Cortex of kidney (tissue), 1 donor: ENCODE data around the gene CIZ1.
"Not testable (repeated sequence)": the region's sequence is repeated elsewhere in the genome, so short reads cannot be mapped to it uniquely, and the experiment has no call there.

Source experiments
- DNase-seq: peaks from one replicate; lab custom pipeline; 2025; lab: John Stamatoyannopoulos, UW

CIZ1 gene

DNA sequence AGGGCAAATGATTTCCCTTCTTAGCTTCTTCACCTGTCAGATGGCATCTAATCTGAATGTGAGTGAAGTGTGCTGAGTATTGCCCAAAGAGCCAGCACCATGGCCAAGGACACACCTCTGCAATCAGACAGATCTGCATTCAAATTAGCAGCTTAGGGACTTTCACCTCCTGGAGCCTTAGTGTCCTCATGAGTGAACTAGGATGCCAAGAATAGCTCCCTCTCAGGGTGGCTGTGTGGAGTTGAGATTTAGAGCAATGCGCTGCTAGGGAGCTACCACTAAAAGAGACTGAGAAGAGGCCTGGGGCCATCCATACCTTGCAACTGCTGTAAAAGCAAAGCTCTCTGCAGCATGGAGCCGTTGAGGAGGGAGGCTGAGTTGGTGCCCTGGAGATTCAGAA, 1.4 kb downstream of the CIZ1 start:
- DNase-seq: no peak

DNA sequence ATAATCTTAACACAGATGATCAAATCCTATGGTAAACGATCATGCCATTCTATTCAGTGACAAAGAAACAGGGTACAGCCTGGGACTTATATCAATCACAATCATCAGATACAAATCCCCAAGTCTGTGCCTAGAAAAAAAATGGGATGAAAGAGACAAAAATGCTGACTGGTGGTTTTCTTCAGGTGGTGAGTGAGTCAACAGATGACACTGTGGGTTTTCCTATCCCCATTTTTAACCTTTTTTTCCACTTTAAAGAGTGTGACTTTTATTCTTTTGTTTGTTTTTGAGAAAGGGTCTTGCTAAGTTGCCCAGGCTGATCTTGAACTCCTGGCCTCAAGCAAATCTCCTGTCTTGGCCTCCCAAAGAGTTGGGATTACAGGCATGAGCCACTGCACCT, 3.2 kb downstream of the CIZ1 start:
- DNase-seq: no peak

DNA sequence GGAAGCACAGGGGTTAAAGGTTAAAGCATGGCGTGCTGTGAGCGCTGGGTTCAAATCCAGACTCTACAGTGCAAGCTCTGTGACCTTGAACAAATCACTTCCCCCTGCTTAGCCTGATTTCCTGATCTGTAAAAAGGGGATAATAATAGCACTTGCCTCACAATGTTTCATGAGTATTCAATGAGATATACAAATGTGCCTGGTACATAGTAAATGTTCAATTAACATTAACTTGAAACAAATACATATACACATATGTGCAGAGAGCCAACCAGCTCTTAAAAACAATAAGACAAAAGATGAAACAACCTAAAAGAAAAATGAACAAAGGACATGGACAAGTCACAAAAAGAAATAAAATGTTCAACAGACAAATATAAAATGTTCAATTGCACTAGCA, 4.0 kb downstream of the CIZ1 start:
- no peak for DNase-seq

DNA sequence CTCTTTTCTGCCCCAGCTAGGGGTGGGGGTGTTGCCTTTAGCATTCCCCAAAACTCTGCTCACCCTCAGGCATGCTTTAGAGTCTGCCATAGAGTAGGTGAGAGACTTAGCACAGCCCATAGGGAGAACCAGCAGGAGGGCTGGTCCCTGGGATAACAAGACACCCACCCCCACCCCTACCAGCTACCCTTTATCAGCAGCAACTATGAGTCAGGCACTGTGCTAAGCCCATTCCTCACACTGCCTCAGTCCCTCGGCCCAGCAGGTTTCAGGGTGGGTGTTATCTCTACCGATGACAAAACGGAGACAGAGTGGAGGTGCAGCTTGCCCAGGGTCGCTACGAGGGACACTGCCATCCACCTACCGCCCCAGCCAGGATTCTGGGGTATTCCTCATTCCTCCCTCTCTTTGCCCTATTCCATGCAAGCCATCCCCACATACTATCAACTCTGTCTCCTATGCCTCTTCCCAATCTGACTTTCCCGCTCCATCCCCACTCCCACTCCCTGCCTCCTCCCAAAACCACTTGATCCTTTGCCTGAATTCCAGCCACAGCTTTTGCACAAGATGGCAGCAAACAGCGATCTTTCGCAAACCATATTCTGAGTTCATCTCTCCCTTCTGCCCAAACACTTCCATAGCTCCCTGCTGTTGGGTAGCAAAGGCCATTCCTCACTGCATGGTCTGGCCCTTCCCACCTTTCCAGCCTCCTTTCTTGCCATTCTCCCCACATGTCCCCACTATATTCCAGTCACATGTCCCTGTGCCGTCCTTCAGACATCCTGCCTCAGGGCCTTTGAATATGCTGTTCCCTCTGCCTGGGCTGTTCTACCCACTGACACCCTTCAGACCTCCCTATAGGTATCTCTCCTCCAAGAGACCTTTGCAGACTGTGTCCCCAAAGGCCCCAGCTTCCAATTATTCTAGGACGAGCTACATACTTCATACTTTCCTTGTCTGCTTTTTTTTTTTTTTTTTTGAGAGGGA, 5.1 kb downstream of the CIZ1 start:
- no peak for DNase-seq

DNA sequence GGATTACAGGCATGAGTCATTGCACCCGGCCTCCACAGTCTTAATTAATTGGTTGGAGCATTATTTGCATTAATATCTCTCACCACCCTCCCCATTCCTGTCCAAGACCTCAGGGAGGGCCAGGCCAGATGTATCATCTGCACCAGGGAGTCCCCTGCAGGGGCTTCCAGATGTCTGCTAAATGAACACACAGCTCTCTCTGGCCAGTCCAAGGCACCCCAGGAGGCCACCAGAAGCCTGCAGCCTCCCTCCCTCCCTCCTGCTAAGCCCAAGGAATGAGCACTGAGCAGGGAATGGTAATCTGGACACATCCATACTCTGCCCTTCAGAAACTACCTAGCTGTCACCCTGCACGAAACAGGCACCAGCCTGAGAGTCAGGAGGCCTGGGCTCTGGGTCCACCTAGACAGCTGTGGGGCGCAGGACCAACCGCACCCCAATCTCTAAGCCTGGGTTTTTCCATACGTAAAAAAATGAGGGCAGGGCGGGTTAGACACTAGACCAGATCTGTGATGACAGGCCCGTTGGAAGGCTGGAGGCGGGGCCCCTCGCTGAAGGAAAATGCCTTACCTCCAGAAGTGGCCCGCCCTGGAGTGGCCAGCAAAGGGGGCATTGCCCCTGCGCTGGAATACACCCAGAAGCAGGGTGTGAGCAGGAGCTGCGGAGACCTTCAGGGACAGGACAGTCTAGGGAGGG, 8.3 kb downstream of the CIZ1 start:
- no peak for DNase-seq

DNA sequence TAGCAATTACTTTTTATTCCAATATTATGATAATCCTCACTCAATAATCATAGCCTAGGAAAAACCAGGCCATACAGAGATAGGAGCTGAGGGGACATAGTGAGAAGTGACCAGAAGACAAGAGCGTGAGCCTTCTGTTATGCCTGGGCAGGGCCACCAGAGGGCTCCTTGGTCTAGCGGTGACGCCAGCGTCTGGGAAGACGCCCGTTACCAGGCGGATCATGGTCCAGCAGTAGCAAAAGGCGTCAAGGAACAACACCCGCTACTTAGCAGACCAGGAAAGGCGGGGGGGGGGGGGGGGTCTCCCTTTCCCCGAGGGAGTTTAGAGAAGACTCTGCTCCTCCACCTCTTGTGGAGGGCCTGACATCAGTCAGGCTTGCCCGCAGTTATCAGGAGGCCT, 9.9 kb downstream of the CIZ1 start:
- not testable (repeated sequence) for DNase-seq

DNA sequence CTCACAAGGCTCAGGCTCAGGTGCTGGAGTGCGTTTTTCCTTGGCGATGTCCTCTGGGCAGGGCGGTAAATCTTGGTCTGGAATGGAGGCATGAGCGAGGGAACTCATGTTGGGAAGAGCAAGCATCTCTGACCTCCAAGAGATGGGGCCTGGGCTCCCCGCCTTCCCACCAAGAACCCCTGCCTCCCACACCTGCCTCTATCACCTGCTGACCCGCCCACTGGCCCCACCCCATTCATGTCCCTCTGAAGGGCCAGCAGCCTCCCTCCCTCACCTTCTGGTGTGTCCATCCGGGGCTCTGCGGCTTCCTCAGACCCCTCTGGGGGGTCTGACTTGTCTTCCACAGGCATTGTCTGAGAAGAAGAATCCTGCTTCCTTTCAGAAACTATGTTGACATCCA, 10.9 kb downstream of the CIZ1 start:
- no peak for DNase-seq

DNA sequence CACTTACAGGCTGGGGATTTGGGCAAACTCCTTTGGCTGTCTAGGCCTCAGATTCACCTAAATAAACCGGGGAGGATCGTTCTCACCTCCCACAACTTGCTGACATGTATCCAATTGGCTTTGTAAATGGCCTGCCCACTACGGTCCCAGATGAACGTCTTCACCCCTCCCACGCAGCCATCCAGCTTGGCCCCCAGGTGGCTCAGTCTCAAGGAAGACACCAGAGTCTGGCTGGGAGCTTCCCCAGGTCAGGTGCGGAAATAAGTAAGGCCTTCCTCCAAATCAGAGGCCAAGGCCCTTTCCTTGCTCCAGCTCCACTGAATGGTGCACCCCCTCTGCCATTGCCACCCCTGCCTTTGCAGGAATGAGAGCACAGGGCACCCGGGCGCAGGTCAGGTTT, 11.4 kb downstream of the CIZ1 start:
- no peak for DNase-seq

DNA sequence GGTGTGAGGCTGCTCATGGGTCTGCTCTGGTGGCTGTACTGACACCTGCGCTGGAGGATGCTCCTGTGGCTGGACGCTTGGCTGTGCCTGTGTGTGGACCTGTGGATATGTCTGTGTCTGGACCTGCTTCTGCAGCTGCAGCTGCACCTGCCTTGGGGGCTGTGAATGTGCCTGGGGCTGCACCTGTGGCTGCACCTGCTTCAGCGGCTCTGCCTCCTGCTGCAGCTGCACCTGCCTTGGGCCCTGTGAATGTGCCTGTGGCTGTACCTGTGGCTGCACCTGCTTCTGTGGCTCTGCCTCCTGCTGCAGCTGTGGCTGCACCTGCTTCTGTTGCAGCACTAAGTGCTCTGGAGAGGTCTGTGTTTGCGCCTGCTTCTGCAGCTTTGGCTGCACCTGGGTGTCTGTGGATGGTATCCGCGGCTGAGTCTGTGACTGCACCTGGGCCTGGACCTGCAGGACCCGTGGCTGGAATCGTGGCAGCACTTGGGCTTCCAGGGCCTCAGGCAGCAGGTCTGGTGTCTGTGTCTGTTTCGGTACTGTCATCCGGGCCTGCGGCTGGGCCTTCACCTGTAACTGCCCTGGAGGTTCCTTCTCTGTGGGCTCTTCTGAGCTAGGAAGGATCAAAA, 12.5 kb downstream of the CIZ1 start:
- DNase-seq: no peak

DNA sequence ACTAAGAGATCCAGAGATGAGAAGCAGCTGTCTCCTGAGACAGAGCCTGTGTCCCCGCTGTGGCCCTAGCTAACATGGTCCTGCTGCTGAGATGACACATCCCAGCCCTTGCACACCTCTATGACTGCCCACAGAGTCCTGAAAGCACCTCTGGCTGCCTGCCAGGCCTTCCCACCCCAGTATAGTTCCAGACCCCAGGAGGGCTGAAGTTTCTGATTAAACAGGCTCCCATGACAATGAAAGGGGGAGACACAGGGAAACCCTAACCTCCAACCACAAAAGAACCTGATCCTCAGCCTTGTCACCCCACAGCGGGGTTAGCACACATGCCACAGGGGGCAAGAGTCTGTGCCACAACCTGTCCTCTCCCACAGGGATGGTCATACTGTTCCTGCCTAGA, 15.6 kb downstream of the CIZ1 start:
- DNase-seq: no peak

DNA sequence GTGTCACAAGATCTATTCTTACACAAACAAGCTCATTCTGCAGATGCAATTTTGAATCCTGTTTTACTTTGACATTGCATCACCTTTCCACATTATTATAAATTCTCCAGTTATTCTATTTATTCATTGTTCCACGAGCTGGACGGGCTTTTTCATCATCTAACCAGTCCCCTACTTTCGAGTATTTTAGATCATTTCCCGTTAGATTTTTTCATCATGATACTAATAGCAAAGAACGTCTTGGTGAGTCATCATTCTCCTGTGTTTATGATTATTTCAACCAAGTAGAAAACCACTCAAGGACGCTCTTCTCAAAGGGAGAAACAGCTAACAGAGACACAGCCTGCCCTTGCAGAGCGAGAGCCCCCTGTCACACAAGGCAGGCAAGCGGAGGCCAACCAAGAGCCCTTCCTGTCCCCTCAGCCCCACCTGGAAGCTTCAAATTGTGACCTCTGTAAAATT, 16.2 kb downstream of the CIZ1 start:
- DNase-seq: no peak

DNA sequence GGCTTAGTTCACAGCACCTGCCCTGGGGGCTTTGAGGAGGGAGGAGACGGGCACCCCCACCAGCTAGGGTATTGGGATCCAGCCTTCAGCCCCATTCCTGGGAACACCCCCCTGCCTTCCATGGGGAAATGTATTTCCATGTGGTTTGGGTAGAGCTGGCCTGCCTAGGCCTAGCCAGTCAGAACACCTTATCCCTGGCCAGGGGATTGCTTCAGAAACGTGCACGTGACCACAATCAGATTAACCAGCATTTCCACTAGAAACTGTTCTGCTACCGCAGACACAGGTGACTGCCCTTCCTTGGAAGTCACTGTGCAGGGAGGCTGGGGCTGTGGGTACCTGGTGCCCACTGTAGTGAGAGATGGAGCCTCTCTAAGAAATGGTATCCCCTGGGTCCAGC, 17.3 kb downstream of the CIZ1 start:
- no peak for DNase-seq

DNA sequence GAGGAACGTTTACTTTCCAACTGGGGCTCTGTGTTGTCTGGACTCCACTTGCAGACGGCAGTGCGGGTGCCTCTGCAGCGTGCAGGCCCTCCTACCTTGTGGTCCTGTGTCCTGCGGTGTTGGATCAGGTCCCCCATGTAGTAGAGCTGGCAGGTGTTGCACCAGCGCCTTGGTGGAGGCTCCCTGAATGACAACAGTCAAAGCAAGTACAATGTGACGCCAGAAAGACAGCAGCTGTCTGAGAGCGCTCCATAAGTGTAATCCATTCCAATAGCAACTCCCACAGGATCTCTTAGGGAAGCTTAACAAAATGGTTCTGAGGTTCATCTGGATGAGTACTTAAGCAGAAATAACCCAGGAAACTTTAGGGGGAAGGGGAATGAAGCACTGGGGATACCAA, 21.4 kb downstream of the CIZ1 start:
- DNase-seq: no peak

DNA sequence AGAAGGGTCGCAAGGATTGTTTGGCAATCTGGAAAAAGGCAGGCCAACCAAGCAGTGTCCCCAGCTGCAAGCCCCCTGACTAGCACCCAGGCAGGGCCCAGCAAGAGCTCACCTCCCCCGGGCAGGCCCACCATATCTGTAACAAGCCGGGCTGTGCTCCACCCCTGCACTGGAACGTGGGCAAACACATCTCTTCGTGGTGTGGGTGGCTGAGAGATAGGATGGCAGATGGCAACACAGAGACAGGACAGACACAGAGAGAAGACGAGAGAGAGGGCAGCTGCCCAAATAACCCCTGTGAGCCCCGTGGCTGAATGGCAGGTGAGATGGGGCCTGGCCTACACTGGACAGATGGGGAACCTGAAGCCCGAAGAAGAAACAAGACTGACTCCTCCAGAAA, 21.9 kb downstream of the CIZ1 start:
- DNase-seq: no peak

DNA sequence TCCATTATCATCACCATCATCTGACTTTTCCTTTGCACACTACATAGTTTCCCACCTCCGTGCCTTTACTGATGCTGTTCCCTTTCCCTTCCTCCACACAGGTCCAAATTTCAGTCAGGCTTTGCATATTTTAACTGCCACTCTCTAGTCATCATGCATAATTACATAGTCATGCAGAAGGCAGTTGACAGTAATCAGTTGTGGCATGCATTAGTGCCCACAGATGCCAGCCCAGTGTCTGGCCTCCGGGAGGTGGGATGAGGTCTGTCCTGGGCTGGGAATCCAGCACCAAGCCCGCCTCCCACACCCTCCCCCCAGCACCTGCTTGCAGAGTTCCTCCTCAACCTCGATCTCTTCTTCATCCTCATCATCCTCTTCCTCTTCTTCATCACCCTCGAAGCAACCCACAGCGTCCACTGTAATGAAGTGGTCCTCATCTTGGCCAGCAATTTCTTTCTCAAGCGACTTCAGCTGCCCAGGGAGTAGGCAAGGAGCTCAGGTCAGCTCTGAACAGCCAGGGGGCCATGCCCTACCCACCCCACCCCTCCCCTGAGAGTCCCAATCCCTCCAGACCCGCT, 22.6 kb downstream of the CIZ1 start:
- DNase-seq: no peak

DNA sequence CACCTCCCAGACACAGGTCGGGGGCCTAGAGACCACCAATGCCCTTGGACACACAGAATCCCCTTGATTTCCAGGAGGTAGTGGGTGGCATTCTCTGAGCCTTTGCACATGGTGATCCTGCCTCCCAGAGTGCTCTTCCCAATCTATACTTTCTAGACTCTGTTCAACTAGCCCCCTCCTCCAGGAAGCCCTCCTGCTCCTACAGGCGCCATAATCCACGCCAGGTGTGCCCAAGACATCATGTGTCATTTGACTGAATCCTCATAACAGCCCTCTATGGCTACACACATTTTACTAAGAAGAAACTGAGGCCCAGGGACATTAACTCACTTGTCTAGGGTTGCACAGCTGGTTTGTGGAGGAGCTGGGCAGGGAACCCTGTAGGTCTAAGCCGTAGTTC, 24.2 kb downstream of the CIZ1 start:
- DNase-seq: no peak

DNA sequence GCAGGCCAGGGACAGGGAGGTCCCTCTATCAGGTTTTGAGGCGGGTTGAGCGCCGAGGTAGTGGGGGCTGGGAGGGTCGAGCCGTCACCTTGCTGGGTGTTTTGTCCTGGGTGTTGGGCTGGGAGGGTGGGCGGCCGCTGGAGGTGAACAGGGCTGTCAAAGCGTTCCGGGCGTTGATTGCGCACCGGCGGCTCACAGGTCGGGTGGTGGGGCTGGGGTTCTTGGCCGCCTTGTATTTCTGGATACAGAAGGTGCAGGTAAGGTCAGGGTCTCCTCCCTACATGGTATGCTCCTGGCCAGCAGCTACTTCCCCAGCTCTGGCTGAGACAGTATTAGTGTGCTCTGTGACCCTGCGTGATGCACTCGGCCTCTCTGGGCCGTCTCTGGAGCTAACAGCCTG, 25.2 kb downstream of the CIZ1 start:
- DNase-seq: no peak

DNA sequence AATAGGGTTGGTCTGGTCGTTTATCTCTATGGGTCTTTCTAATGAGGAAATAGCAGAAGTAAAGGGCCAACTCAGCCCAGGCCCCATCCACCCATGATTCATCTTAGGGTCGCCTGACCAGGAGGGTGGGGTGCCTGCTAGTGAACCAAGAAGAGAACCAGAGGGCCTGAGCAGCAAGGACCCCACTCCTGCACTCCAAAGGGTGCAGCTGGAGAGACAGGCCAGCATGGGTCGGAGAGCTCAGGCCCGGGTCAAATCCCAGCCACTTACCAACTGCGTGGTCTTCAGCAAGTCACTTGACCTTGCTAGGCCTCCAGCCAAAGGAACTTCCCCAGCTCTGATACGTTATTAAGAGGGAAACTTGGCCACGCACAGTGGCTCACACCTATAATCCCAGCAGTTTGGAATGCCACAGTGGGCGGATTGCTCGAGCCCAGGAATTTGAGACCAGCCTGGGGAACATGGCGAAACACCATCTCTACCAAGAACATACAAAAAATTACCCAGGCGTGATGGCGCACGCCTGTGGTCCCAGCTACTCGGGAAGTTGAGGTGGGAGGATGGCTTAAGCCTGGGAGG, 27.0 kb downstream of the CIZ1 start:
- no peak for DNase-seq

DNA sequence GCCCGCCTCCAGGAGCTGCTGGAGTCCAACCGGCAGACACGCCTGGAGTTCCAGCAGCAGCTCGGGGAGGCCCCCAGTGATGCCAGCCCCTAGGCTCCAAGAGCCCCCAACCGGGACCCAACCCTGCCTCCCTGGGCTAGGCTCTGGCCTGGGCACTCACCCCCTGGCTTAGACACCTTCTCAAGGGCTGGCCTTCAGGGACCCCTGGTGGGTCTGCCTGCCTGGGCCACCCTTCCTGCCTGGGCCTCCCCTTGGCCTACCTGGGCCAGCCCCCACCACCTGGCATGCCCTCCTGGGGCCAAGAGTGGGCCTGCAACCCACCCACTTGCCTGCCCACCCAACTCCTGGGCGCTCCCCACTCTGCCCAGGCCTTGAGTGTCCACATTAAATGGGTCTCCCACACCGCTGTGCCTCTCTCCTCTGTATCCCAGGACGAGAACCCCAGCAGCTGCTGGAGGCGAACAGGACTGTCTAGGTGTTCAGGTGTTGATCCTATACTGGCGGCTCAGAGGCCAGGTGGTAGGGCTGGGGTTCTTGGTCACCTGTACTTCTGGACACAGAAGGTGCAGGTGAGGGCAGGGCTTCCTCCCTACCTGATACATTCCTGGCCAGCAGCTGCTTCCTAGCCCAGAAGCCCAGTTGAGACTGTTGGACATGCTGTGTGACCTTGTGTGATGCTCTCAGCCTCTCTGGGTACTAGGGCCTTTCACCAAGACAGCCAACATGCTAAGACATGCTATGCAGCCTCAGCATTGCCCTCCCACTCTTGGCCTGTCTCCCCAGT, 27.7 kb downstream of the CIZ1 start:
- DNase-seq: no peak

DNA sequence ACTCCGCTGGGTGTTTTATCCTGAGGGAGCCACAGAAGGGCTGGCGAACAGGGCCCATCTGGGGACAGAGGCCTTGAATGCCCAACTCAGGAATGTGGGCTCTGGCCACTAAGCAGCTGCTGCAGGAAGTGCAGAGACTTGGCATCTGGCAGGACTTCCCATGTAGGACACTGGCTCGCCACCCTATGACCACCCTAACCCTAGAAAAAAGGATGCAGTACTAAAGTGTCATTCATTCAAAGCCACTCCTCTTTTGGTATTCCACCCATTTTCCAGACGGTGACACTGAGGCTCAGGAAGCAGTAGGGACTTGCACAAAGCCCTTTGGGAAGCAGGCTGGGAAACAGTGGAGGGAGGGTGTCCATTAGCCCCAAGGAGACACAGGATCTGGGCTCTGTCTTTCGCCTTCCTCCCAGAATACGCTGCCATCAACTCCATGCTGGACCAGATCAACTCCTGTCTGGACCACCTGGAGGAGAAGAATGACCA, 28.3 kb downstream of the CIZ1 start:
- DNase-seq: no peak
